HG03097 (cell line): ENCODE measurements around the gene MAX.
"Not testable (repeated sequence)": the region's sequence is repeated elsewhere in the genome, so short reads cannot be mapped to it uniquely, and the experiment has no call there.

Experiments
- ATAC-seq: cut with Tn5 transposase; IDR thresholded peaks from one replicate; pipeline ENCODE4 v1.9.1; 2021; ENCODE audit not compliant: unreplicated experiment, low FRiP score

MAX gene

GRCh38 chr14:65041434-65041915, 60.8 kb downstream of the MAX start:
- ATAC-seq: no peak

- ATAC-seq: no peak
Observed at GRCh38 chr14:65040666-65041433, 61.5 kb downstream of the MAX start.

- no peak for ATAC-seq
Observed at GRCh38 chr14:65038966-65039365, 63.4 kb downstream of the MAX start.

GRCh38 chr14:65035049-65035448, 67.3 kb downstream of the MAX start:
- no peak for ATAC-seq

GRCh38 chr14:65034021-65034420, 68.3 kb downstream of the MAX start:
- ATAC-seq: no peak

- no peak for ATAC-seq
Observed at GRCh38 chr14:65033181-65033580, 69.1 kb downstream of the MAX start.

GRCh38 chr14:65032319-65032718, 70.0 kb downstream of the MAX start:
- no peak for ATAC-seq

GRCh38 chr14:65031321-65031720, 71.0 kb downstream of the MAX start:
- not testable (repeated sequence) for ATAC-seq

- no peak for ATAC-seq
Observed at GRCh38 chr14:65028937-65029336, 73.4 kb downstream of the MAX start.

- no peak for ATAC-seq
Observed at GRCh38 chr14:65027127-65027799, 75.1 kb downstream of the MAX start.

- no peak for ATAC-seq
Observed at GRCh38 chr14:65026526-65026925, 75.8 kb downstream of the MAX start.

GRCh38 chr14:65025818-65026217, 76.5 kb downstream of the MAX start:
- ATAC-seq: no peak
